Neural progenitor cell (in vitro differentiated cells): ENCODE results near the gene ABCF3. TPM values are rescaled to one million over a fixed set of nuclear protein-coding genes. Genes with fewer than 3 reads are reported as not detected.

Experiments
- DNase-seq: peaks from one replicate; pipeline ENCODE4 v3.0.0-alpha.2; 2016; ENCODE audit warnings: low spot score
- H2AFZ ChIP-seq: fragments of 200-600 bp; sonication (generic); replicated peaks from 2 replicates; pipeline ENCODE4 v1.6.1; 2016; ENCODE audit warnings: antibody characterized with exemption
- H3F3A ChIP-seq: fragments of 200-600 bp; sonication (generic); 2 replicates; pipeline ENCODE4 v1.6.1; 2016; ENCODE audit warnings: antibody characterized with exemption, low read depth
- H3K27ac ChIP-seq: fragments of 200-600 bp; sonication (generic); 2 replicates; pipeline ENCODE4 v1.5.1; 2016; ENCODE audit warnings: mild to moderate bottlenecking
- H3K27me3 ChIP-seq: fragments of 200-600 bp; sonication (generic); 2 replicates; pipeline ENCODE4 v1.6.1; 2016; ENCODE audit warnings: mild to moderate bottlenecking, moderate library complexity
- H3K36me3 ChIP-seq: fragments of 200-600 bp; sonication (generic); 2 replicates; pipeline ENCODE4 v1.5.1; 2016
- H3K4me1 ChIP-seq: fragments of 200-600 bp; sonication (generic); 2 replicates; pipeline ENCODE4 v1.6.1; 2016; ENCODE audit warnings: mixed run types
- H3K4me2 ChIP-seq: fragments of 200-600 bp; sonication (generic); 2 replicates; pipeline ENCODE4 v1.6.1; 2016
- H3K4me3 ChIP-seq: fragments of 200-600 bp; sonication (generic); 2 replicates; pipeline ENCODE4 v1.5.1; 2016
- H3K79me2 ChIP-seq: fragments of 200-600 bp; sonication (generic); 2 replicates; pipeline ENCODE4 v1.6.1; 2016; ENCODE audit warnings: low read depth
- H3K9ac ChIP-seq: fragments of 200-600 bp; sonication (generic); 2 replicates; pipeline ENCODE4 v1.6.1; 2016
- H3K9me3 ChIP-seq: fragments of 200-600 bp; sonication (generic); 2 replicates; pipeline ENCODE4 v1.5.1; 2016; ENCODE audit warnings: low read depth
- H4K20me1 ChIP-seq: fragments of 200-600 bp; sonication (generic); 2 replicates; pipeline ENCODE4 v1.6.1; 2016; ENCODE audit warnings: low read depth
- H3K27ac Mint-ChIP-seq: 3 replicates; pipeline ENCODE4 v1.8.0; 2021; ENCODE audit warnings: mixed read lengths
- H3K27me3 Mint-ChIP-seq: 2 replicates; pipeline ENCODE4 v1.8.0; 2022; ENCODE audit warnings: low read depth, mild to moderate bottlenecking, inconsistent platforms, moderate library complexity, mixed read lengths; ENCODE audit not compliant: insufficient read depth
- H3K36me3 Mint-ChIP-seq: 3 replicates; pipeline ENCODE4 v1.8.0; 2021; ENCODE audit warnings: mixed read lengths
- H3K4me1 Mint-ChIP-seq: 3 replicates; pipeline ENCODE4 v1.8.0; 2021; ENCODE audit warnings: mixed read lengths
- H3K4me3 Mint-ChIP-seq: 3 replicates; pipeline ENCODE4 v1.8.0; 2021; ENCODE audit warnings: mild to moderate bottlenecking, moderate library complexity, mixed read lengths
- H3K9me3 Mint-ChIP-seq: 3 replicates; pipeline ENCODE4 v1.8.0; 2020; ENCODE audit warnings: mixed read lengths
- EZH2 ChIP-seq: fragments of 200-600 bp; sonication (generic); IDR thresholded peaks from 2 replicates; pipeline ENCODE4 v1.6.1; 2017; ENCODE audit warnings: antibody characterized with exemption, mild to moderate bottlenecking, moderate library complexity
- EZH2phosphoT487 ChIP-seq: fragments of 200-600 bp; sonication (generic); IDR thresholded peaks from 2 replicates; pipeline ENCODE4 v1.6.1; 2017; ENCODE audit warnings: antibody characterized with exemption
- total RNA-seq: library from RNA; depleted of rRNA; stranded (reverse); fragments of >200 nt; gene quantifications from 2 replicates; pipeline ENCODE4 v1.2.3, GENCODE V29; 2015; ENCODE audit warnings: low replicate concordance
- TF ChIP-seq, protein P1 (sequence below): fragments of 200-600 bp; sonication (generic); IDR thresholded peaks from 2 replicates; pipeline ENCODE4 v1.5.1; 2017; ENCODE audit warnings: antibody characterized with exemption, mild to moderate bottlenecking

The ABCF3 gene
- total RNA-seq, 1 donor from 2014 or later = 22.0 TPM

GRCh38 chr3:184238246-184238818, 52.3 kb downstream of the ABCF3 start:
- no peak for DNase-seq
- H3K4me3 Mint-ChIP-seq = no peak overlapping the region
- Histone ChIP-seq H3F3A (peaks cover 5% of the 10 kb centered on the region), H3K4me2 (no peak overlapping the region), H2AFZ (no peak overlapping the region), H3K9ac (no peak overlapping the region), H3K9me3 (no peaks in the 10 kb centered on the region), H4K20me1 (peaks cover 28% of the 10 kb centered on the region), H3K27ac (no peak overlapping the region), H3K36me3 (no peaks in the 10 kb centered on the region), H3K4me3 (no peak overlapping the region), H3K79me2 (no peaks in the 10 kb centered on the region), H3K4me1 (no peaks in the 10 kb centered on the region), H3K27me3 (peaks cover 13% of the 10 kb centered on the region)
- no peaks in the 10 kb centered on the region for H3K4me1 Mint-ChIP-seq
- H3K36me3 Mint-ChIP-seq = no peaks in the 10 kb centered on the region
- peaks cover 15% of the 10 kb centered on the region for H3K27me3 Mint-ChIP-seq
- no peak overlapping the region for H3K27ac Mint-ChIP-seq
- no peaks in the 10 kb centered on the region for H3K9me3 Mint-ChIP-seq
- no peak for TF ChIP-seq EZH2
- TF ChIP-seq EZH2phosphoT487 = no peak
- TF ChIP-seq, protein P1, sequence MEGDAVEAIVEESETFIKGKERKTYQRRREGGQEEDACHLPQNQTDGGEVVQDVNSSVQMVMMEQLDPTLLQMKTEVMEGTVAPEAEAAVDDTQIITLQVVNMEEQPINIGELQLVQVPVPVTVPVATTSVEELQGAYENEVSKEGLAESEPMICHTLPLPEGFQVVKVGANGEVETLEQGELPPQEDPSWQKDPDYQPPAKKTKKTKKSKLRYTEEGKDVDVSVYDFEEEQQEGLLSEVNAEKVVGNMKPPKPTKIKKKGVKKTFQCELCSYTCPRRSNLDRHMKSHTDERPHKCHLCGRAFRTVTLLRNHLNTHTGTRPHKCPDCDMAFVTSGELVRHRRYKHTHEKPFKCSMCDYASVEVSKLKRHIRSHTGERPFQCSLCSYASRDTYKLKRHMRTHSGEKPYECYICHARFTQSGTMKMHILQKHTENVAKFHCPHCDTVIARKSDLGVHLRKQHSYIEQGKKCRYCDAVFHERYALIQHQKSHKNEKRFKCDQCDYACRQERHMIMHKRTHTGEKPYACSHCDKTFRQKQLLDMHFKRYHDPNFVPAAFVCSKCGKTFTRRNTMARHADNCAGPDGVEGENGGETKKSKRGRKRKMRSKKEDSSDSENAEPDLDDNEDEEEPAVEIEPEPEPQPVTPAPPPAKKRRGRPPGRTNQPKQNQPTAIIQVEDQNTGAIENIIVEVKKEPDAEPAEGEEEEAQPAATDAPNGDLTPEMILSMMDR = no peak

- Mint-ChIP-seq H3K4me3 (no peak overlapping the region), H3K36me3 (peaks cover 1% of the 10 kb centered on the region), H3K27ac (no peak overlapping the region), H3K9me3 (no peaks in the 10 kb centered on the region), H3K4me1 (no peaks in the 10 kb centered on the region), H3K27me3 (peaks cover 14% of the 10 kb centered on the region)
- Histone ChIP-seq H2AFZ (no peak overlapping the region), H3K79me2 (no peaks in the 10 kb centered on the region), H3K4me3 (no peak overlapping the region), H3K4me1 (no peaks in the 10 kb centered on the region), H4K20me1 (peaks cover 31% of the 10 kb centered on the region), H3K27me3 (peaks cover 5% of the 10 kb centered on the region), H3F3A (peaks cover 5% of the 10 kb centered on the region), H3K9ac (no peak overlapping the region), H3K36me3 (no peaks in the 10 kb centered on the region), H3K27ac (no peak overlapping the region), H3K4me2 (no peak overlapping the region), H3K9me3 (no peaks in the 10 kb centered on the region)
- TF ChIP-seq, protein P1 = no peak
- TF ChIP-seq EZH2phosphoT487 (no peak), EZH2 (no peak)
- DNase-seq = no peak
Measured at GRCh38 chr3:184239221-184239620, 53.2 kb downstream of the ABCF3 start.

DNA sequence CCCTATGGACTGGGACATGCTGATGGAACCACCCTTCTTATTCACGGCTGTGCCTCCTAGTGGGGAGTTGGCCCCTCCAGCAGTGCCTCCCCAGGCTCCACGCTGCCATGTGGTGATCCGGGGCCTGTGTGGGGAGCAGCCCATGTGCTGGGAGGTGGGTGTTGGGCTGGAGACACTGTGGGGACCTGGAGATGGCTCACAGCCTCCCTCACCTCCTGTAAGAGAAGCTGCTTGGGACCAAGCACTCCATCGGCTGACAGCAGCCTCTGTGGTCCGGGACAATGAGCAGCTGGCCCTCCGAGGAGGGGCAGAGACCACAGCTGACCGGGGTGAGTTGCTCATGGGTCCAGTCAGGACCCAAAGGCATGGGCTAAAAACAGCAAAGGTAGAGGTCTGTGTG, 53.7 kb downstream of the ABCF3 start:
- Mint-ChIP-seq H3K36me3 (peaks cover 1% of the 10 kb centered on the region), H3K27ac (no peak overlapping the region), H3K9me3 (no peaks in the 10 kb centered on the region), H3K4me1 (no peaks in the 10 kb centered on the region), H3K27me3 (peaks cover 14% of the 10 kb centered on the region), H3K4me3 (no peak overlapping the region)
- no peaks in the 10 kb centered on the region for H3K4me1 ChIP-seq
- no peaks in the 10 kb centered on the region for H3K36me3 ChIP-seq
- TF ChIP-seq, protein P1 = no peak
- TF ChIP-seq EZH2phosphoT487 (no peak), EZH2 (no peak)
- H3K79me2 ChIP-seq = no peaks in the 10 kb centered on the region
- H2AFZ ChIP-seq = no peak overlapping the region
- H4K20me1 ChIP-seq = peaks cover 31% of the 10 kb centered on the region
- no peak for DNase-seq
- H3K27me3 ChIP-seq = no peaks in the 10 kb centered on the region
- no peak overlapping the region for H3K9ac ChIP-seq
- H3K4me2 ChIP-seq = no peak overlapping the region
- H3K4me3 ChIP-seq = no peak overlapping the region
- no peak overlapping the region for H3K27ac ChIP-seq
- H3K9me3 ChIP-seq = no peaks in the 10 kb centered on the region
- peaks cover 5% of the 10 kb centered on the region for H3F3A ChIP-seq
